NOMO-1 treated with dmso at 0.1 percent for 144 hours (cell line): ENCODE measurements around the gene WTIP.
"Not testable (repeated sequence)": the region's sequence is repeated elsewhere in the genome, so short reads cannot be mapped to it uniquely, and the experiment has no call there.

Experiments
- DNase-seq: peaks from one replicate; lab custom pipeline; 2025; ENCODE audit not compliant: unreplicated experiment; lab: John Stamatoyannopoulos, UW

WTIP gene

GRCh38 chr19:34502582-34503411, 21.2 kb downstream of the WTIP start:
- DNase-seq: no peak

- no peak for DNase-seq
Observed at GRCh38 chr19:34503531-34504272, 22.1 kb downstream of the WTIP start.

- no peak for DNase-seq
Observed at GRCh38 chr19:34504273-34504808, 22.8 kb downstream of the WTIP start.

GRCh38 chr19:34504809-34505291, 23.3 kb downstream of the WTIP start:
- no peak for DNase-seq

GRCh38 chr19:34505321-34506025, 23.9 kb downstream of the WTIP start:
- no peak for DNase-seq

- no peak for DNase-seq
Observed at GRCh38 chr19:34506026-34506370, 24.4 kb downstream of the WTIP start.

GRCh38 chr19:34507414-34508067, 26.0 kb downstream of the WTIP start:
- DNase-seq: no peak

- no peak for DNase-seq
Observed at GRCh38 chr19:34508540-34508939, 27.0 kb downstream of the WTIP start.

GRCh38 chr19:34510904-34511303, 29.3 kb downstream of the WTIP start:
- not testable (repeated sequence) for DNase-seq

- no peak for DNase-seq
Observed at GRCh38 chr19:34512254-34512822, 30.8 kb downstream of the WTIP start.

GRCh38 chr19:34513767-34514166, 32.2 kb downstream of the WTIP start:
- DNase-seq: no peak

GRCh38 chr19:34519602-34520001, 38.0 kb downstream of the WTIP start:
- DNase-seq: no peak

- DNase-seq: no peak
Observed at GRCh38 chr19:34523408-34523807, 41.9 kb downstream of the WTIP start.

GRCh38 chr19:34525001-34525400, 43.4 kb downstream of the WTIP start:
- DNase-seq: no peak

GRCh38 chr19:34534206-34534605, 52.6 kb downstream of the WTIP start:
- no peak for DNase-seq

GRCh38 chr19:34539396-34539795, 57.8 kb downstream of the WTIP start:
- DNase-seq: no peak

GRCh38 chr19:34540811-34541557, 59.4 kb downstream of the WTIP start:
- DNase-seq: no peak

GRCh38 chr19:34549833-34550232, 68.3 kb downstream of the WTIP start:
- DNase-seq: no peak

- DNase-seq: no peak
Observed at GRCh38 chr19:34555447-34555846, 73.9 kb downstream of the WTIP start.

GRCh38 chr19:34556488-34556887, 74.9 kb downstream of the WTIP start:
- DNase-seq: no peak
